Chondrocyte (in vitro differentiated cells): Measurements from ENCODE around the gene SLC4A5. TPM values are rescaled to one million over a fixed set of nuclear protein-coding genes. Genes with fewer than 3 reads are reported as not detected.
A peak's percentile ranks its signal among the peaks of the same experiment; 100 is the strongest.

Experiments used
- DNase-seq: peaks from one replicate; pipeline ENCODE4 v3.0.0; 2021; ENCODE audit warnings: mixed read lengths, low spot score
- H3K27ac Mint-ChIP-seq: one replicate; pipeline ENCODE4 v1.8.0; 2021; ENCODE audit warnings: mild to moderate bottlenecking, moderate library complexity, mixed read lengths; ENCODE audit not compliant: unreplicated experiment
- H3K27me3 Mint-ChIP-seq: 2 replicates; pipeline ENCODE4 v1.8.0; 2021; ENCODE audit warnings: low read depth, mixed read lengths
- H3K36me3 Mint-ChIP-seq: 2 replicates; pipeline ENCODE4 v1.8.0; 2021; ENCODE audit warnings: low read depth, mixed read lengths
- H3K4me1 Mint-ChIP-seq: 2 replicates; pipeline ENCODE4 v1.8.0; 2021; ENCODE audit warnings: low read depth, mild to moderate bottlenecking, mixed read lengths
- H3K4me3 Mint-ChIP-seq: one replicate; pipeline ENCODE4 v1.8.0; 2021; ENCODE audit warnings: mild to moderate bottlenecking, moderate library complexity, mixed read lengths; ENCODE audit not compliant: unreplicated experiment
- H3K9me3 Mint-ChIP-seq: 2 replicates; pipeline ENCODE4 v1.8.0; 2021; ENCODE audit warnings: low read depth, mixed read lengths
- CTCF ChIP-seq: fragments of 200-600 bp; sonication (generic); IDR thresholded peaks from 2 replicates; pipeline ENCODE4 v1.5.0; 2021; ENCODE audit warnings: antibody characterized with exemption, mild to moderate bottlenecking, moderate library complexity
- total RNA-seq: library from RNA; stranded (reverse); gene quantifications from 3 replicates; pipeline ENCODE4 v1.2.1, GENCODE V29; 2021

SLC4A5 gene
- total RNA-seq, 1 donor from 2014 or later: 0.65 TPM

- no peak for TF ChIP-seq CTCF
- Mint-ChIP-seq H3K9me3 (no peaks in the 10 kb centered on the region), H3K36me3 (peaks cover 6% of the 10 kb centered on the region), H3K4me1 (no peaks in the 10 kb centered on the region), H3K27me3 (peaks cover 28% of the 10 kb centered on the region), H3K27ac (no peak overlapping the region), H3K4me3 (no peak overlapping the region)
- DNase-seq: no peak
Measured at GRCh38 chr2:74278694-74279093, 64.5 kb downstream of the SLC4A5 start.

GRCh38 chr2:74278176-74278575, 65.0 kb downstream of the SLC4A5 start:
- DNase-seq: no peak
- Mint-ChIP-seq H3K27ac (no peak overlapping the region), H3K36me3 (peaks cover 4% of the 10 kb centered on the region), H3K4me3 (no peak overlapping the region), H3K9me3 (no peaks in the 10 kb centered on the region), H3K27me3 (peaks cover 28% of the 10 kb centered on the region), H3K4me1 (no peaks in the 10 kb centered on the region)
- no peak for TF ChIP-seq CTCF

GRCh38 chr2:74275228-74275627, 68.0 kb downstream of the SLC4A5 start:
- DNase-seq: no peak
- TF ChIP-seq CTCF: no peak
- H3K36me3 Mint-ChIP-seq: peaks cover 4% of the 10 kb centered on the region
- H3K27ac Mint-ChIP-seq: no peak overlapping the region
- no peaks in the 10 kb centered on the region for H3K9me3 Mint-ChIP-seq
- H3K4me1 Mint-ChIP-seq: no peaks in the 10 kb centered on the region
- H3K27me3 Mint-ChIP-seq: peaks cover 29% of the 10 kb centered on the region
- no peak overlapping the region for H3K4me3 Mint-ChIP-seq

GRCh38 chr2:74269667-74270066, 73.5 kb downstream of the SLC4A5 start:
- Mint-ChIP-seq H3K4me1 (no peaks in the 10 kb centered on the region), H3K36me3 (peaks cover 6% of the 10 kb centered on the region), H3K27ac (no peak overlapping the region), H3K4me3 (no peak overlapping the region), H3K9me3 (no peaks in the 10 kb centered on the region), H3K27me3 (peaks cover 11% of the 10 kb centered on the region)
- TF ChIP-seq CTCF: no peak
- DNase-seq: no peak

GRCh38 chr2:74267068-74267467, 76.1 kb downstream of the SLC4A5 start:
- Mint-ChIP-seq H3K9me3 (no peaks in the 10 kb centered on the region), H3K27me3 (peaks cover 11% of the 10 kb centered on the region), H3K27ac (no peak overlapping the region), H3K4me1 (no peaks in the 10 kb centered on the region), H3K36me3 (peaks cover 6% of the 10 kb centered on the region), H3K4me3 (no peak overlapping the region)
- no peak for DNase-seq
- peak; percentile 23 for TF ChIP-seq CTCF
